Right lobe of liver (tissue), 6 donors: ENCODE data around the gene ADGRV1. TPM values are rescaled to one million over a fixed set of nuclear protein-coding genes. Genes with fewer than 3 reads are reported as not detected.
A peak's percentile ranks its signal among the peaks of the same experiment; 100 is the strongest.

ENCODE experiments used
- ATAC-seq, 4 donors: fragments of 200-7000 bp; cut with Tn5 transposase; one replicate each; pipeline ENCODE4 v1.9.1; 2020; ENCODE audit warnings: mild to moderate bottlenecking in 4 of 4, moderate library complexity in 4 of 4
- DNase-seq, 3 donors: peaks; one replicate each; pipeline ENCODE4 v3.0.0-alpha.2; 2020
- H3K27ac ChIP-seq, 3 donors: fragments of 200-600 bp; one replicate each; pipeline ENCODE4 v1.8.0; 2022
- H3K27me3 ChIP-seq, 2 donors: fragments of 200-600 bp; one replicate each; pipeline ENCODE4 v1.8.0; 2022
- H3K36me3 ChIP-seq, 4 donors: fragments of 200-600 bp; sonication (generic) in 1 of 4; one replicate each; pipeline versions ENCODE4 v1.5.1 to v1.8.0; 2017 to 2022; ENCODE audit warnings: control low read depth in 1 of 4
- H3K4me1 ChIP-seq, 4 donors: fragments of 200-600 bp; sonication (generic) in 1 of 4; one replicate each; pipeline versions ENCODE4 v1.5.1 to v1.8.0; 2017 to 2022; ENCODE audit warnings: control low read depth in 1 of 4
- H3K4me3 ChIP-seq, 3 donors: fragments of 200-600 bp; one replicate each; pipeline ENCODE4 v1.8.0; 2022
- H3K9me3 ChIP-seq, 4 donors: fragments of 200-600 bp; sonication (generic) in 1 of 4; one replicate each; pipeline versions ENCODE4 v1.5.1 to v1.8.0; 2017 to 2022; ENCODE audit warnings: control low read depth in 1 of 4
- POLR2A ChIP-seq: fragments of 450-650 bp; IDR thresholded peaks from one replicate; pipeline ENCODE4 v1.6.1; 2017; ENCODE audit warnings: antibody characterized with exemption, mild to moderate bottlenecking
- WGBS: methylation state at CpG from one replicate; pipeline ENCODE4 v1.1.6; 2018; ENCODE audit warnings: low coverage, low lambda C conversion rate; ENCODE audit not compliant: insufficient coverage; ENCODE audit errors: missing lambda C conversion rate; 5-methylcytosine and 5-hydroxymethylcytosine counted together
- intact Hi-C, 2 donors: fragments of 100-400 bp; cut with DNase I; formaldehyde crosslinking; loops; one replicate each; pipeline versions ENCODE4 v1.11.2 to v1.14.1; 2022
- total RNA-seq, 6 experiments: library from RNA; depleted of rRNA in 2 of 6; stranded (reverse); fragments of >200 nt in 2 of 6; fragmentation: NEBNext Ultra II Directional in 3 of 6; extraction: Animal tissue kit (Norgen Biotek cat#: 25700) in 3 of 6; gene quantifications; one replicate each; pipeline versions ENCODE4 v1.1.0 to v1.2.4, GENCODE V29; 2016 to 2023
- TF ChIP-seq, protein P1 (sequence below), 4 donors: fragments of 200-600 bp in 3 of 4; fragments of 450-650 bp in 1 of 4; IDR thresholded peaks; one replicate each; pipeline versions ENCODE4 v1.5.1 to v1.8.0; 2016 to 2022; ENCODE audit warnings: antibody characterized with exemption in 4 of 4, mild to moderate bottlenecking in 2 of 4
- donor health status: DM: no; HTN: yes; CAD: no.
- donor health status: DM: no; HTN: no; CAD: no.
- donor health status: DM: no; HTN: no; CAD: no.
- donor health status: DM: no; HTN: yes; CAD: no.
- donor health status: DM: no; HTN: yes; CAD: no.

ADGRV1 gene
- total RNA-seq, 6 experiments from 2014 or later = 4.5 to 15.9 (median 7.4) TPM

DNA sequence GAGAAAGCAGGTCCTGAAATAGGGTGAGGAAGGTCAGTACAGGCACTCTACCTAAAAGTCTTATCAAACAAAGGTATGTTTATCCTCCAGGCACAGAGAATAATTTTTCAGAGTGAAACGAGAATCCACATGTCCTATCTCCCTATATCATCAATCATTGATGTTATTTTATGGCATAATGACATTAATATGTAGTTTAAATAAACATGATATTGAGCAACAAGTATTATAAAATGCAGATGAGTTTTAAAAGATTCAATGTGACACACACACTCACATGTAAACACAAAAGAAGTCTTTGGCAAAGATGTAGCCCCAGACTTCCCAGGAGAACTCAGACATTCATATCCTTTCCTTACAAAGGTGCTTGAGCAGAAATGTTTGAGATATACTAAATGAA lies 389.1 kb downstream of the ADGRV1 start:
- intact Hi-C loops = no loop called here
- peaks cover 0 to 7% (median 0%) of the 10 kb centered on the region in 4 donors for H3K4me1 ChIP-seq
- no peaks in the 10 kb centered on the region for H3K9me3 ChIP-seq
- ATAC-seq (no peak), DNase-seq (no peak)
- no peak overlapping the region for H3K4me3 ChIP-seq
- H3K27ac ChIP-seq = no peak overlapping the region
- H3K27me3 ChIP-seq = no peaks in the 10 kb centered on the region
- WGBS = 64% methylated on average over 1 of the region's 1 CpG
- no peaks in the 10 kb centered on the region for H3K36me3 ChIP-seq
- TF ChIP-seq, protein P1, sequence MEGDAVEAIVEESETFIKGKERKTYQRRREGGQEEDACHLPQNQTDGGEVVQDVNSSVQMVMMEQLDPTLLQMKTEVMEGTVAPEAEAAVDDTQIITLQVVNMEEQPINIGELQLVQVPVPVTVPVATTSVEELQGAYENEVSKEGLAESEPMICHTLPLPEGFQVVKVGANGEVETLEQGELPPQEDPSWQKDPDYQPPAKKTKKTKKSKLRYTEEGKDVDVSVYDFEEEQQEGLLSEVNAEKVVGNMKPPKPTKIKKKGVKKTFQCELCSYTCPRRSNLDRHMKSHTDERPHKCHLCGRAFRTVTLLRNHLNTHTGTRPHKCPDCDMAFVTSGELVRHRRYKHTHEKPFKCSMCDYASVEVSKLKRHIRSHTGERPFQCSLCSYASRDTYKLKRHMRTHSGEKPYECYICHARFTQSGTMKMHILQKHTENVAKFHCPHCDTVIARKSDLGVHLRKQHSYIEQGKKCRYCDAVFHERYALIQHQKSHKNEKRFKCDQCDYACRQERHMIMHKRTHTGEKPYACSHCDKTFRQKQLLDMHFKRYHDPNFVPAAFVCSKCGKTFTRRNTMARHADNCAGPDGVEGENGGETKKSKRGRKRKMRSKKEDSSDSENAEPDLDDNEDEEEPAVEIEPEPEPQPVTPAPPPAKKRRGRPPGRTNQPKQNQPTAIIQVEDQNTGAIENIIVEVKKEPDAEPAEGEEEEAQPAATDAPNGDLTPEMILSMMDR (IDR thresholded peaks at IDR 0.05) = no peak
- no peak for TF ChIP-seq POLR2A

- 86% methylated on average over 2 of the region's 2 CpGs for WGBS
- Histone ChIP-seq H3K36me3 (no peaks in the 10 kb centered on the region), H3K4me3 (no peak overlapping the region), H3K4me1 (peaks cover 0 to 7% (median 0%) of the 10 kb centered on the region in 4 donors), H3K27me3 (no peaks in the 10 kb centered on the region), H3K27ac (no peak overlapping the region), H3K9me3 (no peaks in the 10 kb centered on the region)
- no peak for TF ChIP-seq POLR2A
- TF ChIP-seq, protein P1 (IDR thresholded peaks at IDR 0.05) = no peak
- intact Hi-C loops = no loop called here
- ATAC-seq = no peak
- no peak for DNase-seq
Measured at GRCh38 chr5:90948969-90949368, 390.4 kb downstream of the ADGRV1 start.

- DNase-seq (no peak), ATAC-seq (peak; percentile 25 to 91 (median 58))
- no peaks in the 10 kb centered on the region for H3K36me3 ChIP-seq
- TF ChIP-seq, protein P1 (IDR thresholded peaks at IDR 0.05) = no peak
- no peak for TF ChIP-seq POLR2A
- no peaks in the 10 kb centered on the region for H3K27me3 ChIP-seq
- H3K9me3 ChIP-seq = no peaks in the 10 kb centered on the region
- WGBS = 58% methylated on average over 2 of the region's 2 CpGs
- no peak overlapping the region for H3K27ac ChIP-seq
- H3K4me3 ChIP-seq = no peak overlapping the region
- H3K4me1 ChIP-seq = peaks cover 0 to 7% (median 0%) of the 10 kb centered on the region in 4 donors
- intact Hi-C loops = no loop called here
Measured at GRCh38 chr5:90949469-90950358, 391.1 kb downstream of the ADGRV1 start.

DNA sequence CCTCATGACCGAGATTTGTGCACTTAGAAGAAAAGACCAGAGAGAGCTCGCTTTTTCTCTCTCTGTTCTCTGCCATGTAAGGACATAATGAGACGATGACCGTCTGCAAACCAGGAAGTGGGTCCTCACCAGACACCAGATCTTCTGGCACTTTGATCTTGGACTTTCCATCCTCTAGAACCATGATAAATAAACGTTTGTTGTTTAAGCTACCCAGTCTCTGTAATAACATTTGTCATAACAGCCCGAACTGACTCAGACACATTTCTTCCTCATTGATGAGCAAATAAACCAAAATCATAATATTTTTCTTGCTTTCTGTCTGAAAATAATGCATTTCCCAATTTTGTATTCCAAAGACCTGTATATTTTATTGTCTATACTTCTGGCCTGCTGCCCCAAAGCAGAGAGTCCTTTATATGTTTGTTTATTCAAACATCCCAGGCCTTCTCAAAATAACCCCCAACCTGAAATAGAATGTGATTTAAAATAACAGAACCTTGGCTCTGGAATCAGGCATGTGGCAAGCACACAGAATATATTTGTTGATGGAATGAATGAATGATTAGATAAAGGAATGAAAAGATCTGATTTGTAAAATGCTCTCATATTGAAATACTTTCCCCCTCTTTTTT lies 396.5 kb downstream of the ADGRV1 start:
- DNase-seq (no peak), ATAC-seq (no peak)
- 88% methylated on average over 6 of the region's 6 CpGs for WGBS
- H3K27ac ChIP-seq = no peak overlapping the region
- TF ChIP-seq POLR2A = no peak
- TF ChIP-seq, protein P1 (IDR thresholded peaks at IDR 0.05) = no peak
- no peaks in the 10 kb centered on the region for H3K36me3 ChIP-seq
- no peak overlapping the region for H3K4me3 ChIP-seq
- no peaks in the 10 kb centered on the region for H3K27me3 ChIP-seq
- intact Hi-C loops = no loop called here
- H3K4me1 ChIP-seq = no peaks in the 10 kb centered on the region
- H3K9me3 ChIP-seq = no peaks in the 10 kb centered on the region
